Stomach (tissue), 9 donors: ENCODE measurements around the gene GSDMA. TPM values are rescaled to one million over a fixed set of nuclear protein-coding genes. Genes with fewer than 3 reads are reported as not detected.

Source experiments
- DNase-seq, 2 donors: peaks; one replicate each; pipeline versions ENCODE4 v3.0.0 to v3.0.0-alpha.2; 2013 to 2019
- H3K27ac ChIP-seq, 5 donors: fragments of 200-600 bp in 4 of 5; sonication (generic) in 4 of 5; one replicate each; pipeline ENCODE4 v1.5.1; 2013 to 2019; ENCODE audit warnings: mild to moderate bottlenecking in 1 of 5, moderate library complexity in 1 of 5
- H3K27me3 ChIP-seq, 3 donors: fragments of 200-600 bp; sonication (generic); one replicate each; pipeline ENCODE4 v1.5.1; 2017 to 2019; ENCODE audit warnings: mixed run types in 1 of 3
- H3K36me3 ChIP-seq, 4 donors: fragments of 200-600 bp; sonication (generic); 1 replicate in 3 of 4; 2 replicates in 1 of 4; pipeline ENCODE4 v1.5.1; 2016 to 2019
- H3K4me1 ChIP-seq, 4 donors: fragments of 200-600 bp; sonication (generic); one replicate each; pipeline ENCODE4 v1.5.1; 2016 to 2019
- H3K4me3 ChIP-seq, 4 donors: fragments of 200-600 bp; sonication (generic) in 3 of 4; one replicate each; pipeline ENCODE4 v1.5.1; 2016 to 2019; ENCODE audit warnings: mild to moderate bottlenecking in 1 of 4
- H3K9me3 ChIP-seq, 4 donors: fragments of 200-600 bp; sonication (generic); one replicate each; pipeline ENCODE4 v1.5.1; 2016 to 2019
- EP300 ChIP-seq: sonication (generic); formaldehyde crosslinking; IDR thresholded peaks from one replicate; pipeline ENCODE4 v1.6.1; 2017; ENCODE audit warnings: antibody characterized with exemption
- POLR2A ChIP-seq, 4 donors: fragments of 450-650 bp; IDR thresholded peaks; one replicate each; pipeline ENCODE4 v1.6.1; 2016; ENCODE audit warnings: antibody characterized with exemption in 4 of 4, control low read depth in 2 of 4, mild to moderate bottlenecking in 1 of 4, moderate library complexity in 1 of 4
- POLR2AphosphoS5 ChIP-seq, 3 donors: sonication (generic); formaldehyde crosslinking; IDR thresholded peaks; one replicate each; pipeline ENCODE4 v1.6.1; 2016; ENCODE audit warnings: antibody characterized with exemption in 3 of 3
- WGBS, 5 donors: extraction: QIAGEN DNeasy Blood & Tissue Kit in 3 of 5; methylation state at CpG; one replicate each; pipeline versions ENCODE4 v1.1.5 to v1.1.7; 2013 to 2018; 5-methylcytosine and 5-hydroxymethylcytosine counted together
- intact Hi-C: fragments of 100-400 bp; cut with DNase I; formaldehyde crosslinking; loops from one replicate; pipeline ENCODE4 v1.15.1; 2023; ENCODE audit warnings: low total_unique reads
- polyA plus RNA-seq, 3 donors: library from polyadenylated mRNA; stranded (reverse); fragments of 200-250 nt; gene quantifications; one replicate each; pipeline ENCODE4 v1.2.3, GENCODE V29; 2013
- total RNA-seq, 5 donors: library from RNA; depleted of rRNA; stranded (reverse); fragments of >200 nt; gene quantifications; one replicate each; pipeline versions ENCODE4 v1.1.0 to v1.2.3, GENCODE V29; 2014 to 2016
- TF ChIP-seq, protein P1 (sequence below), 7 experiments: fragments of 450-650 bp in 4 of 7; fragments of 200-600 bp in 3 of 7; sonication (generic) in 3 of 7; IDR thresholded peaks; one replicate each; pipeline ENCODE4 v1.5.1; 2016 to 2019; ENCODE audit warnings: antibody characterized with exemption in 7 of 7, control low read depth in 2 of 7, mild to moderate bottlenecking in 1 of 7
- donor health status: healthy with polysubstance abuse.
- donor health status: Bipolar disorder and iron deficiency.
- donor health status: healthy.

Gene GSDMA
- total and polyA plus RNA-seq, 8 donors, result 0.08 to 0.92 TPM; not detected in 6

- TF ChIP-seq EP300 (no peak), POLR2A (IDR thresholded peaks at IDR 0.05) (no peak), POLR2AphosphoS5 (IDR thresholded peaks at IDR 0.05) (no peak)
- TF ChIP-seq, protein P1, sequence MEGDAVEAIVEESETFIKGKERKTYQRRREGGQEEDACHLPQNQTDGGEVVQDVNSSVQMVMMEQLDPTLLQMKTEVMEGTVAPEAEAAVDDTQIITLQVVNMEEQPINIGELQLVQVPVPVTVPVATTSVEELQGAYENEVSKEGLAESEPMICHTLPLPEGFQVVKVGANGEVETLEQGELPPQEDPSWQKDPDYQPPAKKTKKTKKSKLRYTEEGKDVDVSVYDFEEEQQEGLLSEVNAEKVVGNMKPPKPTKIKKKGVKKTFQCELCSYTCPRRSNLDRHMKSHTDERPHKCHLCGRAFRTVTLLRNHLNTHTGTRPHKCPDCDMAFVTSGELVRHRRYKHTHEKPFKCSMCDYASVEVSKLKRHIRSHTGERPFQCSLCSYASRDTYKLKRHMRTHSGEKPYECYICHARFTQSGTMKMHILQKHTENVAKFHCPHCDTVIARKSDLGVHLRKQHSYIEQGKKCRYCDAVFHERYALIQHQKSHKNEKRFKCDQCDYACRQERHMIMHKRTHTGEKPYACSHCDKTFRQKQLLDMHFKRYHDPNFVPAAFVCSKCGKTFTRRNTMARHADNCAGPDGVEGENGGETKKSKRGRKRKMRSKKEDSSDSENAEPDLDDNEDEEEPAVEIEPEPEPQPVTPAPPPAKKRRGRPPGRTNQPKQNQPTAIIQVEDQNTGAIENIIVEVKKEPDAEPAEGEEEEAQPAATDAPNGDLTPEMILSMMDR (IDR thresholded peaks at IDR 0.05), result no peak
- intact Hi-C loops, result loop anchor here (10.0 kb wide), 1 partner anchor 150 kb away; no protein-coding TSS in a partner anchor
- H3K27ac ChIP-seq, result peak within 1 kb of the TSS in 4 of 5 donors; percentile 52 to 77 (median 62)
- no peaks in the 10 kb centered on the region for H3K9me3 ChIP-seq
- peaks cover 46 to 66% (median 52%) of the 10 kb centered on the region in 4 donors for H3K4me1 ChIP-seq
- H3K27me3 ChIP-seq, result no peaks in the 10 kb centered on the region
- H3K36me3 ChIP-seq, result peaks cover 11 to 18% (median 12%) of the 10 kb centered on the region in 4 donors
- no peak within 1 kb of the TSS for H3K4me3 ChIP-seq
- 29 to 44% (median 33%) methylated on average over 20 of the region's 20 CpGs for WGBS, 5 donors
- peak; percentile 43 to 83 for DNase-seq
Observed at GRCh38 chr17:40015005-40015997, 52.5 kb downstream of the GSDMA start, which contains the start of gene CSF3. TSS of gene CSF3 (plus strand) at chr17:40015440. CDS start at chr17:40015475, 35 bp downstream.

GRCh38 chr17:40015998-40016985 is 53.5 kb downstream of the GSDMA start:
- intact Hi-C loops, result loop anchor here (10.0 kb wide), 1 partner anchor 149 kb away; no protein-coding TSS in a partner anchor
- no peak for DNase-seq

GRCh38 chr17:40017422-40018080 is 54.7 kb downstream of the GSDMA start:
- intact Hi-C loops, result loop anchor here (10.0 kb wide), 1 partner anchor 147 kb away; no protein-coding TSS in a partner anchor
- peaks cover 24 to 40% (median 33%) of the 10 kb centered on the region in 4 donors for H3K36me3 ChIP-seq
- peak in 1 of 2 donors; percentile 39 for DNase-seq
- WGBS, 5 donors, result 38 to 57% (median 50%) methylated on average over 15 of the region's 15 CpGs
- TF ChIP-seq POLR2AphosphoS5 (IDR thresholded peaks at IDR 0.05), result no peak
- TF ChIP-seq POLR2A (IDR thresholded peaks at IDR 0.05), result no peak
- TF ChIP-seq EP300, result no peak
- TF ChIP-seq, protein P1 (IDR thresholded peaks at IDR 0.05), result no peak
- H3K27ac ChIP-seq, result peak overlapping the region in 4 of 5 donors; percentile 41 to 77 (median 66)
- H3K9me3 ChIP-seq, result no peaks in the 10 kb centered on the region
- H3K27me3 ChIP-seq, result no peaks in the 10 kb centered on the region
- H3K4me3 ChIP-seq, result no peak overlapping the region
- H3K4me1 ChIP-seq, result peaks cover 61 to 88% (median 68%) of the 10 kb centered on the region in 4 donors

More at GRCh38 chr17:40015998-40016985, 53.5 kb downstream of the GSDMA start:
- Histone ChIP-seq H3K27me3 (no peaks in the 10 kb centered on the region), H3K4me3 (peak overlapping the region in 1 of 4 donors; percentile 11), H3K4me1 (peaks cover 48 to 76% (median 55%) of the 10 kb centered on the region in 4 donors), H3K36me3 (peaks cover 12 to 27% (median 20%) of the 10 kb centered on the region in 4 donors), H3K27ac (peak overlapping the region in 3 of 5 donors; percentile 62 to 77 (median 69)), H3K9me3 (no peaks in the 10 kb centered on the region)
- WGBS, 5 donors, result 71 to 85% (median 80%) methylated on average over 23 to 26 of the region's 26 CpGs
- TF ChIP-seq EP300, result no peak
- TF ChIP-seq POLR2A (IDR thresholded peaks at IDR 0.05), result no peak
- TF ChIP-seq, protein P1 (IDR thresholded peaks at IDR 0.05), result no peak
- no peak for TF ChIP-seq POLR2AphosphoS5 (IDR thresholded peaks at IDR 0.05)
